A549 (cell line): ENCODE data around the gene DYNC2H1. TPM values are rescaled to one million over a fixed set of nuclear protein-coding genes. Genes with fewer than 3 reads are reported as not detected.

Experiments
- ATAC-seq, 2 experiments: fragments of 200-7000 bp in 1 of 2; fragments of >200 bp in 1 of 2; cut with Nextera tagmentation in 1 of 2; cut with Tn5 transposase in 1 of 2; 3 replicates each; pipeline versions ENCODE4 v1.8.0 to v1.9.1; 2018 to 2020; ENCODE audit warnings: mild to moderate bottlenecking in 1 of 2, moderate library complexity in 1 of 2
- CTCF ChIA-PET: fragments of 300-600 bp; sonication (Branson Sonifier 250); formaldehyde crosslinking; extraction: SDS; loops from one replicate; lab custom pipeline; 2021; ENCODE audit warnings: antibody characterized with exemption, inconsistent platforms; lab: Yijun Ruan, JAX
- POLR2A ChIA-PET: fragments of 350-600 bp; formaldehyde crosslinking; extraction: SDS; loops from one replicate; lab custom pipeline; 2021; ENCODE audit warnings: antibody characterized with exemption, inconsistent platforms; lab: Yijun Ruan, JAX
- DNase-seq, 2 experiments: peaks; one replicate each; pipeline versions ENCODE4 v3.0.0 to v3.0.0-alpha.2; 2011 to 2016; ENCODE audit warnings: low read depth in 1 of 2, low spot score in 1 of 2
- FAIRE-seq: peaks from 2 replicates; lab custom pipeline; 2011; peaks lifted over from hg19 to GRCh38; lab: Jason Lieb, UNC
- H3K27ac ChIP-seq, 2 experiments: fragments of >200 bp; sonication (Bioruptor Twin); formaldehyde crosslinking; 3 replicates each; pipeline ENCODE4 v1.5.1; 2016 to 2017
- H3K4me1 ChIP-seq: fragments of >200 bp; sonication (Bioruptor Twin); formaldehyde crosslinking; 3 replicates; pipeline ENCODE4 v1.6.1; 2016
- H3K4me2 ChIP-seq: fragments of >200 bp; sonication (Bioruptor Twin); formaldehyde crosslinking; 3 replicates; pipeline ENCODE4 v1.6.1; 2016
- H3K4me3 ChIP-seq: fragments of >200 bp; sonication (Bioruptor Twin); formaldehyde crosslinking; 3 replicates; pipeline ENCODE4 v1.5.1; 2016
- H3K9me3 ChIP-seq: fragments of >200 bp; sonication (Bioruptor Twin); formaldehyde crosslinking; 3 replicates; pipeline ENCODE4 v1.6.1; 2016
- CEBPB ChIP-seq, 2 experiments: fragments of >200 bp in 1 of 2; sonication (Bioruptor Twin) in 1 of 2; formaldehyde crosslinking in 1 of 2; IDR thresholded peaks; 2 replicates each; pipeline ENCODE4 v1.6.1; 2012 to 2016
- CTCF ChIP-seq: fragments of >200 bp; sonication (Bioruptor Twin); formaldehyde crosslinking; IDR thresholded peaks from 3 replicates; pipeline ENCODE4 v1.5.1; 2016
- EHF ChIP-seq: fragments of 250-450 bp; sonication (Bioruptor Pico); IDR thresholded peaks from 2 replicates; pipeline ENCODE4 v1.5.0; 2020; ENCODE audit warnings: mild to moderate bottlenecking
- EHMT2 ChIP-seq: fragments of 200-600 bp; sonication (generic); IDR thresholded peaks from 2 replicates; pipeline ENCODE4 v1.6.1; 2016; ENCODE audit warnings: antibody characterized with exemption, low read depth, mild to moderate bottlenecking, moderate library complexity
- ELK1 ChIP-seq: fragments of 150-350 bp; IDR thresholded peaks from 2 replicates; pipeline ENCODE4 v1.6.1; 2014; ENCODE audit warnings: low read depth, mild to moderate bottlenecking, low read length
- EP300 ChIP-seq, 2 experiments: fragments of >200 bp; sonication (Bioruptor Twin); formaldehyde crosslinking; IDR thresholded peaks; 2 replicates in 1 of 2; 3 replicates in 1 of 2; pipeline ENCODE4 v1.6.1; 2016 to 2017
- HEYL ChIP-seq: fragments of 250-450 bp; sonication (Bioruptor Pico); IDR thresholded peaks from 2 replicates; pipeline ENCODE4 v1.8.0; 2021; ENCODE audit warnings: mild to moderate bottlenecking, moderate library complexity
- HOXB13 ChIP-seq: fragments of 250-450 bp; sonication (Bioruptor Pico); IDR thresholded peaks from 2 replicates; pipeline ENCODE4 v1.5.0; 2020; ENCODE audit warnings: low read depth, mild to moderate bottlenecking, moderate library complexity
- KDM1A ChIP-seq: fragments of 200-600 bp; sonication (generic); IDR thresholded peaks from 2 replicates; pipeline ENCODE4 v1.6.1; 2016; ENCODE audit warnings: low read depth, mild to moderate bottlenecking
- MAX ChIP-seq: IDR thresholded peaks from 2 replicates; pipeline ENCODE4 v1.6.1; 2012
- POLR2A ChIP-seq: IDR thresholded peaks from 2 replicates; pipeline ENCODE4 v1.6.1; 2012; ENCODE audit warnings: mild to moderate bottlenecking, low read length
- RAD21 ChIP-seq, 2 experiments: fragments of >200 bp in 1 of 2; sonication (Bioruptor Twin) in 1 of 2; formaldehyde crosslinking in 1 of 2; IDR thresholded peaks in 1 of 2; conservative IDR thresholded peaks in 1 of 2; 2 replicates in 1 of 2; 3 replicates in 1 of 2; pipeline ENCODE4 v1.6.1; 2012 to 2018; ENCODE audit warnings: inconsistent platforms in 1 of 2
- RARB ChIP-seq: fragments of 250-450 bp; sonication (Bioruptor Pico); IDR thresholded peaks from 2 replicates; pipeline ENCODE4 v1.8.0; 2021; ENCODE audit warnings: mild to moderate bottlenecking, moderate library complexity
- RNF2 ChIP-seq: fragments of 200-600 bp; sonication (generic); IDR thresholded peaks from 2 replicates; pipeline ENCODE4 v1.6.1; 2016; ENCODE audit warnings: low read depth, mild to moderate bottlenecking, antibody characterized with exemption, moderate library complexity, borderline replicate concordance
- SMC3 ChIP-seq: fragments of >200 bp; sonication (Bioruptor Twin); formaldehyde crosslinking; IDR thresholded peaks from 3 replicates; pipeline ENCODE4 v1.6.1; 2018; ENCODE audit warnings: inconsistent platforms
- TFCP2L1 ChIP-seq: fragments of 250-450 bp; sonication (Bioruptor Pico); IDR thresholded peaks from 2 replicates; pipeline ENCODE4 v1.5.0; 2021; ENCODE audit warnings: mild to moderate bottlenecking
- ZFP36 ChIP-seq: fragments of 450-650 bp; IDR thresholded peaks from 2 replicates; pipeline ENCODE4 v1.6.1; 2014; ENCODE audit warnings: borderline replicate concordance; ENCODE audit not compliant: partially characterized antibody
- WGBS: methylation state at CpG from one replicate; pipeline ENCODE4 v1.1.6; 2017; ENCODE audit errors: missing lambda C conversion rate; 5-methylcytosine and 5-hydroxymethylcytosine counted together
- polyA plus RNA-seq, 4 experiments: library from polyadenylated mRNA; depleted of rRNA in 3 of 4; stranded (reverse); fragments of >200 nt; fragmentation: RNase III in 1 of 4; extraction: RNeasy Plus Mini Kit Qiagen cat#74134 plus additional on column Dnase treatment in 1 of 4; gene quantifications; 2 replicates in 3 of 4; 3 replicates in 1 of 4; pipeline ENCODE4 v1.2.3, GENCODE V29; 2011 to 2017

Gene DYNC2H1
- polyA plus RNA-seq, 2 of the 4 experiments (the other 2 are of a cell fraction), result 4.9 to 14.8 TPM

DNA sequence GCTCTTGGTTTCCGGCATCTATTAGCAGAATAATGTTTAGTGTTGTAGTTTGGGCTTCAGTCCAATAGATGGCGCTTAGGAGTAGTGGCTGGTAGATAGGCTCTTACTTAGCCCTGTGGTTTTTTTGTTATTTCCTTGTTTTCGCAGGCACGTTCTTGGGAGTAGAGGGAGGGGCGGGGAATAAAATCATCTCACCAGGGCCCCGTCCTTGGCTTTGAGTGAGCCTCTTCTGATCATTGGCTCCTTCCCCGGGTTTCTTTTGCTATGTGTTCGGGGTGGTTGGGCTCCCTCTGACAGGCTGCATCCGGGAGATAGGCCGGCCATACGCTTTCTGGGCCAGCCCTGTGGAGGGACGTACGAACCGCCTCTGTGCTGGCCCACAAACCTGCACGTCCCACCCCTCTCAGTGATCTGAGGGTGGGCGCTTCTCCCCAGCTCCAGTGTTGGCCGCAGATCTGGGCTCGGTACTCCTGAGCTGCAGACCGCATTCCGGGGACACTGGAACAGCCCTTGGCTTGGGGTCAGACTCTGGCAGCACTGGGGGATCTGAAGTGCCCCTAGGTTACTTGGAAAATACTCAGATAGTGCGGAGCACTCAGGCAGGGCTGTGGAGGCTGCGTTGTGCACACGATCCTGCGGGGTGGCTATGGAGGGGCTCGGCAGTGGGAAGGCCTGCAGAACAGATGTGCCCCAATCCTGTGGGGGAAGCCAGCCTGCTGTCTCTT lies 217.0 kb downstream of the DYNC2H1 start:
- no peak overlapping the region for H3K4me2 ChIP-seq
- peak; percentile 68 to 87 for ATAC-seq
- POLR2A ChIA-PET, result no interaction called here
- H3K4me3 ChIP-seq, result no peak overlapping the region
- 75% methylated on average over 16 of the region's 25 CpGs for WGBS
- H3K9me3 ChIP-seq, result no peaks in the 10 kb centered on the region
- peak; percentile 6 to 63 for DNase-seq
- CTCF ChIA-PET, result interaction anchor here (0.6 to 1.6 kb wide), 2 partner anchors 212 to 275 kb away, joined by 3 read pairs; no protein-coding TSS in a partner anchor
- no peaks in the 10 kb centered on the region for H3K4me1 ChIP-seq
- TF ChIP-seq RAD21 (conservative IDR thresholded peaks at IDR 0.05 in 1 of 2, IDR thresholded peaks at IDR 0.05 in 1 of 2) (peak; percentile 59 to 60), SMC3 (peak; percentile 48), RNF2 (no peak), CTCF (peak; percentile 50)
- peak overlapping the region; percentile 49 to 70; a peak in 4 of 6 replicates for H3K27ac ChIP-seq
- no peak for FAIRE-seq

- DNase-seq (no peak), FAIRE-seq (no peak)
- WGBS, result 91% methylated on average over 5 of the region's 5 CpGs
- Histone ChIP-seq H3K9me3 (no peaks in the 10 kb centered on the region), H3K4me3 (no peak overlapping the region)
- ChIA-PET POLR2A (no interaction called here), CTCF (interaction anchor here (1.6 kb wide), 1 partner anchor 210 kb away, joined by 3 read pairs; no protein-coding TSS in a partner anchor)
- no peak for TF ChIP-seq CEBPB (IDR thresholded peaks at IDR 0.05)
- TF ChIP-seq POLR2A, result no peak
- no peak for TF ChIP-seq HOXB13 (CRISPR knock-in tag)
- no peak for TF ChIP-seq TFCP2L1 (CRISPR knock-in tag)
- TF ChIP-seq, all 56 proteins: peak for 0
- H3K4me1 ChIP-seq, result no peaks in the 10 kb centered on the region
- no peak for ATAC-seq
- no peak overlapping the region for H3K4me2 ChIP-seq
- no peak overlapping the region for H3K27ac ChIP-seq
Measured at GRCh38 chr11:103327721-103328120, 218.5 kb downstream of the DYNC2H1 start.

GRCh38 chr11:103332409-103332808 lies 223.2 kb downstream of the DYNC2H1 start:
- WGBS, result 95% methylated on average over 6 of the region's 6 CpGs
- no peak overlapping the region for H3K27ac ChIP-seq
- CTCF ChIA-PET, result interaction anchor here (0.6 kb wide), 1 partner anchor 1233 kb away, joined by 3 read pairs; no protein-coding TSS in a partner anchor
- no peaks in the 10 kb centered on the region for H3K4me1 ChIP-seq
- no peaks in the 10 kb centered on the region for H3K9me3 ChIP-seq
- FAIRE-seq, result no peak
- DNase-seq, result no peak
- TF ChIP-seq ZFP36, result no peak
- no peak for TF ChIP-seq ELK1
- TF ChIP-seq EP300 (IDR thresholded peaks at IDR 0.05), result no peak
- TF ChIP-seq MAX, result no peak
- TF ChIP-seq, all 56 proteins: peak for 0
- POLR2A ChIA-PET, result no interaction called here
- no peak overlapping the region for H3K4me3 ChIP-seq
- ATAC-seq, result no peak
- no peak overlapping the region for H3K4me2 ChIP-seq

DNA sequence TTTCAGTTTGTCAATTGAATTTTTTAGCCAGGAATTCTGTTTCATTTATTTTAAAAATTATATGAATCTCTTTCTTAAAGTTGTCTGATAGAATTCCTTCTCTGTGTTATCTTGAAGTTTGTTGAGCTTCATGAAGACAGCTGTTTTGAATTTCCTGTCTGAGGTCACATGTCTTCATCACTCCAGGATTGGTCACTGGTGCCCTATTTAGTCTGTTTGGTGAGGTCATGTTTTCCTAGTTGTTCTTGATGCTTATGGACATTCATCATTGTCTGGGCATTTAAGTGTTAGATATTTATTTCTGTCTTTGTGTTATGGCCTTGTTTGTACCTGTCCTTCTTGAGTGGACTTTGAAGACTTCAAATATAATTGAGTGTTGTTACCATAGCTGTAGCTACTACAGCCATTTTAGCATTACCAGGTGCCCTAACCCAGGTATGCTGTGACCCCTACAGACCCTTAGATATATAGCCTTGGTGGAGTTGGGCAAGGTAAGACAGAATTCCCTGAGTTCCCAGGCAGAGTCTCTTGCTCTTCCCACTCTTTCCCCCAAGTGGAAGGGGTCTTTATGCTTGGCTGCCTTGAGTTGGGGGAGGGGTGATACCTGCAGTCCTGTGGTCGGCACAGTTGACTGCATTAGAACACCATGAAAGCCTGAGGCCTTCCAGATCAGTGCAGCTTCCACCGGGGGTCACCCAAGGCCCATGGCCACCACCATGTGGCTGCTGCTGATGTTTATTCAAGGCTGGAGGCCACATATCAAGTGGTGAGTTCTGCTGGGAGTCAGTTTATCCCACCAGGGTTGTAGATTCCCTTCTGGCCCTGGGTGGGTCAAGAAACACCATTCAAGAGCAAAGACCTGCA lies 229.6 kb downstream of the DYNC2H1 start:
- ATAC-seq (peak in 1 of 2 experiments; percentile 52; a peak in 2 of 6 replicates), FAIRE-seq (no peak), DNase-seq (peak in 1 of 2 experiments; percentile 9)
- Histone ChIP-seq H3K4me2 (no peak overlapping the region), H3K4me3 (no peak overlapping the region), H3K9me3 (no peaks in the 10 kb centered on the region), H3K4me1 (no peaks in the 10 kb centered on the region), H3K27ac (no peak overlapping the region)
- CTCF ChIA-PET, result no interaction called here
- no CpG with 5 or more reads among the region's 2 CpGs for WGBS
- TF ChIP-seq HEYL (CRISPR knock-in tag), result no peak
- TF ChIP-seq MAX, result no peak
- no peak for TF ChIP-seq RARB (CRISPR knock-in tag)
- no peak for TF ChIP-seq HOXB13 (CRISPR knock-in tag)
- TF ChIP-seq RAD21 (conservative IDR thresholded peaks at IDR 0.05 in 1 of 2, IDR thresholded peaks at IDR 0.05 in 1 of 2), result peak in 1 of 2 experiments; percentile 42; a peak in 2 of 5 replicates
- TF ChIP-seq EHMT2, result no peak
- TF ChIP-seq KDM1A, result no peak
- TF ChIP-seq EHF (CRISPR knock-in tag), result no peak
- POLR2A ChIA-PET, result no interaction called here
